Ovary (tissue), 3 donors: Measurements from ENCODE around the gene DGAT2.

Experiments used
- CTCF ChIP-seq, 3 donors: fragments of 450-650 bp in 2 of 3; fragments of 200-600 bp in 1 of 3; IDR thresholded peaks; one replicate each; pipeline versions ENCODE4 v1.5.1 to v1.8.0; 2016 to 2022; ENCODE audit warnings: antibody characterized with exemption in 3 of 3, mild to moderate bottlenecking in 1 of 3
- POLR2A ChIP-seq: fragments of 450-650 bp; IDR thresholded peaks from one replicate; pipeline ENCODE4 v1.6.1; 2017; ENCODE audit warnings: antibody characterized with exemption, mild to moderate bottlenecking, moderate library complexity
- donor health status: DM: no; HTN: no; CAD: no.

- TF ChIP-seq POLR2A, result no peak
- TF ChIP-seq CTCF (IDR thresholded peaks at IDR 0.05), result no peak
Observed at GRCh38 chr11:75759832-75760231, 8.7 kb upstream of the DGAT2 start.
